BLaER1 (cell line): ENCODE measurements around the gene SMIM1.

Source experiments
- H3K27ac ChIP-seq: shearing (Covaris generic); formaldehyde crosslinking; 2 replicates; pipeline ENCODE4 v1.8.1; 2022
- H3K27me3 ChIP-seq: shearing (Covaris generic); formaldehyde crosslinking; 2 replicates; pipeline ENCODE4 v1.8.1; 2022
- H3K36me3 ChIP-seq: shearing (Covaris generic); formaldehyde crosslinking; 2 replicates; pipeline ENCODE4 v1.8.1; 2022
- H3K4me1 ChIP-seq: shearing (Covaris generic); formaldehyde crosslinking; 2 replicates; pipeline ENCODE4 v1.8.1; 2022
- H3K4me2 ChIP-seq: shearing (Covaris generic); formaldehyde crosslinking; 2 replicates; pipeline ENCODE4 v1.8.1; 2022
- H3K4me3 ChIP-seq: shearing (Covaris generic); formaldehyde crosslinking; 2 replicates; pipeline ENCODE4 v1.8.1; 2022
- H3K9ac ChIP-seq: shearing (Covaris generic); formaldehyde crosslinking; 2 replicates; pipeline ENCODE4 v1.8.1; 2022
- H3K9me3 ChIP-seq: shearing (Covaris generic); formaldehyde crosslinking; 2 replicates; pipeline ENCODE4 v1.8.1; 2022
- H4K20me1 ChIP-seq: shearing (Covaris generic); formaldehyde crosslinking; 2 replicates; pipeline ENCODE4 v1.8.1; 2022
- Cebpa-rat ChIP-seq: shearing (Covaris generic); IDR thresholded peaks from 2 replicates; pipeline ENCODE4 v1.8.1; 2022

SMIM1 gene

DNA sequence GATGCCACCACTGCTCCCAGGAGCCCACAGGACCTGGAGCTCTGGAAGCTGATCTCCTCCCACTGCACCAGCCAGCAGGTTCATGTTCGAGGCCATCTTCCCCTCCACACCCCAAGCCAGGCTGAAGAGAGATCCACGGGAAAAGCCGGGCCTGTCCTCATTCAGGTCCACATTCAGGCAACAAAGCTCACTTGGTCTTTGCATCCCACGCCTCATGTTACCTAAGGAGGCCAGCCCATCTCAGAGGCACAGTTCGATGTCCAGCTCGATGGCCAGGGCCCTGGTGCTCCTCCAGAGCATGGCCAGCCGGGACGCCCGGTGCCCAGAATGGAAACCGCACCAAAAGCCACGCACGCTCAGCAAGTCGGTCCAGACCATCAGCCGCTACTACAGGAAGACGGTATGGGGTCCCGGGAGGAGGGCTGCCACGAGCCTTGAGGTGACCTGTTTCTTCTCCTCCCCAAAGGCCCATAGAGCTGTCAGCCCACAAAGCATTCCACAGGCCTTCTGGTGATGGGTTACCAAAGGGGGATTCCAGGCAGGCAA lies 20.1 kb upstream of the SMIM1 start, which contains the start of gene CCDC27:
Gene CCDC27 (plus strand): TSS at position 51 of the 546 bp plus-strand sequence. CDS start 32 bp downstream, at position 83.
- no peaks in the 10 kb centered on the region for H3K36me3 ChIP-seq
- H4K20me1 ChIP-seq, result no peaks in the 10 kb centered on the region
- no peak within 1 kb of the TSS for H3K4me2 ChIP-seq
- H3K4me3 ChIP-seq, result no peak within 1 kb of the TSS
- TF ChIP-seq Cebpa-rat, result no peak
- H3K9ac ChIP-seq, result no peak within 1 kb of the TSS
- peaks cover 16% of the 10 kb centered on the region for H3K4me1 ChIP-seq
- no peaks in the 10 kb centered on the region for H3K27me3 ChIP-seq
- no peak within 1 kb of the TSS for H3K27ac ChIP-seq
- no peaks in the 10 kb centered on the region for H3K9me3 ChIP-seq

DNA sequence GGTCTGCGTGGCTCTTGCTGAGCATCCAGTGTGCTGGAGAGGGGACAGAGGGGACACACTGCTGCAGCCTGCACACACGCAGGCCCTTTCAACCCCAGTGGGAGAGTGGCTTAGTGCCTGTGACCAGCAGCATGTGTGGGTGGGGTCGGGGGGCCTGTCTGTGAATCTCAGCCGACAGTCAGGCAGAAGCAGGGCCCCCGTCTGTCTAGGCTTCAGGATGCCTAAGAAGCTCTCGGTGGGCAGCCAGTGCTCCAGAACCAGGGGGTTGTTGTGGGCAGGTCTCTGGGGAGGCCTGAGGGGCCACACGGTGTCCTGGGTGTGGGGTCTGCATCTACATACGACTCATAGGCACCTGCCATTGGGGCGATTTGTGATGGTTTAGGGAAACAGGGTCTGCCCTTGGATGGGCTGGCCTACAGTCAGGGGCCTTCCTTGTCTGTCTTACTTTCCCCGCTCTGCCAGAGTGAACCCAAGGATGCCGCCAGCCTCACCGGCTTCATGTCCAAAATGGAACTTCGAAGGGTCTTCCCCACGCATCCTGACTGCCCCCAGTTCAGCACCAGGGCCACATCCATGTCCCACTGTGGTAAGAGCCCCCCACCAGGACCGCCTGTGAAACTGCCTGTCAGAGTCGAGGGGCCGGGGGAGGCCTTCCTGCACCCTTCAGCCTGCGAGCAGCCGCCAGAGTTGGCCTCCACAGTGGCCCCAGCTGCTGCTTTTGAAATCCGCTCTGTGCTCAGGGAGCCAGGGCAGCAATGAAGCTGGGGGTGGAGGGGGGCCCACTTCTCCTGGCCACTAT lies 18.7 kb upstream of the SMIM1 start:
- Histone ChIP-seq H3K27me3 (no peaks in the 10 kb centered on the region), H3K4me3 (no peak overlapping the region), H3K4me2 (no peak overlapping the region), H3K9me3 (no peaks in the 10 kb centered on the region), H3K36me3 (no peaks in the 10 kb centered on the region), H4K20me1 (no peaks in the 10 kb centered on the region), H3K4me1 (peaks cover 8% of the 10 kb centered on the region), H3K9ac (no peak overlapping the region), H3K27ac (no peak overlapping the region)
- no peak for TF ChIP-seq Cebpa-rat

DNA sequence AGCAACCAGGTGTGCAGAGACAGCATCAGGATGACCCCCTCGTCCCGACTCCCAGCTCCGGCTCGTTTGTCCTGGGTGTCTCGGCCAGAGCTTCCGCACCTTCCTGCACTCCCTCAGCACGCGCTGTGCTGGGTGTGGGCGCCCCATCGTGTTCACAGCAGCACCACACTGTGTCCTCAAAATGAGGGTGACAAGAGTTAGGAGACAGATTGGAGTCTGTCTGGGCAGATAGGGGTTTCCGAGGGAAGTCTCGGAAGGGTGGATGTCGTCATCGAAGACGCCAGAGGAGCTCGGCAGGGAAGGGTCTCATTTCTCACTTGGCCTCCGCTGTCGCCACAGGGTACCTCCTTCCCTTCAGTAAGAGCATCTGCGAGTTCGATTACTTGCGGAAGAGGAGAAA lies 16.2 kb upstream of the SMIM1 start:
- H3K4me3 ChIP-seq, result no peak overlapping the region
- no peak overlapping the region for H3K27ac ChIP-seq

DNA sequence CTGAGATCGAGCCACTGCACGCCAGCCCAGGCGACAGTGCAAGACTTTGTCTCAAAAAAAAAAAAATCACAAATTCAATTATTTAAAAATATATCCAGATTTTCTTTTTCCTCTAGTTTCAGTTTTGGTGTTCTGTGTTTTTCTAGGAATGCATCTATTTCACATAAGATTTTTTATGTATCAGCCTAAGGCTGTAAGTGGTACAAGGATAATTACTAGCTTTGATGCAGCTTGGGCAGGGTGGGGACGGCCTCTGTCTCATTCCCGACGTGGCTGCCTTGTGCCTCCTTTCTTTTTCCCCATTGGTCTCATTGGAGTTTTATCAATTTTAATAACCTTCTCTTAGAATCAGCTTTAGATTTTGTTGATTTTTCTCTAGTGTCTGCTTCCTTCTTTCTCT lies 13.4 kb upstream of the SMIM1 start:
- Histone ChIP-seq H3K4me3 (no peak overlapping the region), H4K20me1 (no peaks in the 10 kb centered on the region)
- no peak for TF ChIP-seq Cebpa-rat

More for the DNA sequence above, 16.2 kb upstream of the SMIM1 start:
- Histone ChIP-seq H3K4me1 (peaks cover 34% of the 10 kb centered on the region), H3K4me2 (no peak overlapping the region), H3K36me3 (no peaks in the 10 kb centered on the region), H3K9ac (no peak overlapping the region), H4K20me1 (no peaks in the 10 kb centered on the region), H3K9me3 (peaks cover 14% of the 10 kb centered on the region), H3K27me3 (no peaks in the 10 kb centered on the region)
- no peak for TF ChIP-seq Cebpa-rat

DNA sequence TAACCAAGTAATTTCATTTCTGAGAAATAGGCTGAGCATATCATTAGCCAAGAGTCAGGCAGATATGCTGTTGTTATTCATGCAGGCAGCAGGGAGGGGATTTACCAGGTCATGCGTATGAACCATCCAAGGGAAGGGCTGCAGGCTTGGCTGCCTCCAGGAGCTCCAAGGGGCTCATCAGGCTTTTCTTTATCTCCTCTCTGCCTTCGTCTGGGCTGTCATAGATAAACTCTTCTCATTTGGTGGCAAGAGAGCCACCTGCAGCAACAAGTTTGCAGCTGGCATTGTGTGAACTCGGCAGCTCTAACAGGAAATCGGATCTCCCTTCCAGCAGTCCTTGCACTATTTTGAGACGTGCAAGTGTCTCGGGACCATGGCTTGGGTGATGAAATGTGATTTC lies 12.8 kb upstream of the SMIM1 start:
- Histone ChIP-seq H3K9me3 (peaks cover 14% of the 10 kb centered on the region), H3K9ac (no peak overlapping the region), H3K4me3 (no peak overlapping the region), H3K4me1 (peaks cover 32% of the 10 kb centered on the region), H3K36me3 (no peaks in the 10 kb centered on the region), H4K20me1 (no peaks in the 10 kb centered on the region), H3K4me2 (peak overlapping the region; percentile 59), H3K27ac (peak overlapping the region; percentile 51; the same call in 1 of the 2 replicates), H3K27me3 (no peaks in the 10 kb centered on the region)
- TF ChIP-seq Cebpa-rat, result no peak

More for the DNA sequence above, 13.4 kb upstream of the SMIM1 start:
- H3K4me2 ChIP-seq, result peak overlapping the region; percentile 59
- H3K27me3 ChIP-seq, result no peaks in the 10 kb centered on the region
- H3K9me3 ChIP-seq, result peaks cover 14% of the 10 kb centered on the region
- H3K36me3 ChIP-seq, result no peaks in the 10 kb centered on the region
- peak overlapping the region; percentile 11; the same call in 1 of the 2 replicates for H3K27ac ChIP-seq
- H3K9ac ChIP-seq, result no peak overlapping the region
- peaks cover 36% of the 10 kb centered on the region for H3K4me1 ChIP-seq

DNA sequence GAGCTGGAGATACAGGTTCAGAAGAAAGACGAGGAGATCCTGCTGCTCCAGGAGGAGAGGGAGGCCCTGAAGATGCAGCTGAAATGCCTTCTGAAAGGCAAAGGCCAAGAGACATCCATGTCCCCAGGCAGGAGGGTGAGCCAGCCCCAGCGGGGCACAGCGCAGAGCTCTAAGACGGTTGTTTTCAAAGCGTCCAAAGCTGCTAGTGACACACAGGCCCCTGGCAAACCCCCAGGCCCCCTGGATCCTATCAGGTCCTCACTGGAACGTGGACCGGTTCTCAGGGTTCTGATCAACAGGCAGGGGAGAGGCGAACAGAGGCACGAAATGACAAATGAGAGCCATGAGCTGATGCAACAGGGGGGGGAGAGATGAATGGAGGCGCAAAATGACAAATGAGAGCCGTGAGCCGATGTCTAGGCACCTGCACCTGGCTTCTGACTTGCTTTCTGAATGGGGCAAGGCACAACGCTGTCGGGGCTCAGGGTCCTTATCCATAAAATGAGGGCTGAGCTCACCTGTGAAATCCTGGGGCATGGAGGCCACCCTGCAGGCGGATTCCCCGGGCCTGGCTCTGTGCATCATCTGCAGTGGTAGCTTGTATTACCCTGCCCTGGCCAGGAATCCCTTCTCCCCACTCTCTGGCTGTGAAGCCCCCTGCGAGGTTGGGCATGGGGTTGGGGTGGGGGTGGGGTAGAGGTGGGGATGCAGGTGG lies 11.1 kb upstream of the SMIM1 start:
- peaks cover 5% of the 10 kb centered on the region; the same call in 1 of the 2 replicates for H3K27me3 ChIP-seq
- H3K4me3 ChIP-seq, result no peak overlapping the region
- no peak overlapping the region for H3K4me2 ChIP-seq
- H3K9me3 ChIP-seq, result peaks cover 14% of the 10 kb centered on the region
- no peak for TF ChIP-seq Cebpa-rat
- H3K36me3 ChIP-seq, result no peaks in the 10 kb centered on the region
- H3K9ac ChIP-seq, result no peak overlapping the region
- H3K4me1 ChIP-seq, result peaks cover 32% of the 10 kb centered on the region
- H3K27ac ChIP-seq, result peak overlapping the region; percentile 51
- no peaks in the 10 kb centered on the region for H4K20me1 ChIP-seq

DNA sequence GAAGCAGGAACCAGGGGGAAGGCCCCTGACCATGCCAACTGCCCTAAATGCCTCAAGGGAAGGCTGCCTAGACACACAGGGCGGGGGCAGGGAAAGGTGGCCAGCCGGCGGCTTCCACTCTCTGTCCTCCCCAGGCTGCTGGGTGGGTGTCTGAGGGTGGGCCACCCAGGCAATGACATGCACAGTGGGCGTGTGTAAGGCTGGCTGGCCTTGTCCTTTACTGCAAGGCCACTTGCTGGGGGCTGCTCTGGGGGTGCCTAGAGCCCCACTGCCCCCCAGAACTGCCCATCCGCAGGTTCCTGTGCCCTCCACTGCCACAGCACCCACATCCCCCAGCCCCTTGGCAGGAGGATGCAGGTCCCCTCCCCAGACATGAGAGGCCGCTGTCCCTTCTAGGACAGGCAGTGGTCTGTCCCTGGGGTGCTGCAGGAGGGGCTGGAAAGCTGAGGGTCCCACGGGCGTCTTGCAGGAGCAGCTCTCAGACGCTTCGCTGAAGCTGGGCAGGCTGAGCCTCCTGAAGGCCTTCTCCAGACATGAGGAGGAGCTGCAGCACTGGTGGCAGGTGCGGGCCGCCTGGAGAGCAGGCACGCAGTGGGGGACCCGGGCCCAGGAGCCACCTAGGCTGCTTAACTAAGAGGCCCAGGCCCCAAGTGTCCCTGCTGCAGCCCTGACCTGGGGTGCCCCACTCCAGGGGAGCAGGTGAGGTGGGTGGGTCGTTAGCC lies 10.2 kb upstream of the SMIM1 start:
- no peaks in the 10 kb centered on the region for H3K36me3 ChIP-seq
- peaks cover 32% of the 10 kb centered on the region for H3K4me1 ChIP-seq
- peaks cover 5% of the 10 kb centered on the region; the same call in 1 of the 2 replicates for H3K27me3 ChIP-seq
- TF ChIP-seq Cebpa-rat, result no peak
- no peaks in the 10 kb centered on the region for H4K20me1 ChIP-seq
- no peak overlapping the region for H3K27ac ChIP-seq
- peaks cover 14% of the 10 kb centered on the region for H3K9me3 ChIP-seq
- H3K9ac ChIP-seq, result no peak overlapping the region
- H3K4me3 ChIP-seq, result no peak overlapping the region
- H3K4me2 ChIP-seq, result peak overlapping the region; percentile 7; the same call in 1 of the 2 replicates

DNA sequence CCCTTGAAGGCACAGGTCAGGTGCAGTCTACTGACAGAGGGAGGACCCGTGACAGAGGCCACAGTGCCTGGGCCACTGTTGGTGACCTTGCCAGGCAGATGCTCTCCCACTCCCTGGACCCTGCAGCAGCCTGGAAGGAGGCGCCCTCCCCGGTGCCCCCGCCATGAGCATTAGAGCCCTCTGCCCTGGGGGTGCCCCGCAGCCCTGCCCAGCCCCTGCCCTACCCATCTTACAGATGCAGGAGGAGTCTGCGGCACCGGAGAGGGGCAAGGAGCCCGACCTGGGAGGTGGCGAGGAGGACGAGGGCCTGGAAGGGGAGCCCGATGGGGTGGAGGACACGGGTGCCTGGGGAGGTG lies 9.7 kb upstream of the SMIM1 start:
- Histone ChIP-seq H3K4me1 (peaks cover 32% of the 10 kb centered on the region), H3K36me3 (no peaks in the 10 kb centered on the region), H3K9ac (no peak overlapping the region), H3K4me2 (peak overlapping the region; percentile 7; the same call in 1 of the 2 replicates), H3K9me3 (peaks cover 14% of the 10 kb centered on the region), H3K27ac (no peak overlapping the region), H3K27me3 (peaks cover 5% of the 10 kb centered on the region; the same call in 1 of the 2 replicates), H3K4me3 (no peak overlapping the region), H4K20me1 (no peaks in the 10 kb centered on the region)
- no peak for TF ChIP-seq Cebpa-rat

DNA sequence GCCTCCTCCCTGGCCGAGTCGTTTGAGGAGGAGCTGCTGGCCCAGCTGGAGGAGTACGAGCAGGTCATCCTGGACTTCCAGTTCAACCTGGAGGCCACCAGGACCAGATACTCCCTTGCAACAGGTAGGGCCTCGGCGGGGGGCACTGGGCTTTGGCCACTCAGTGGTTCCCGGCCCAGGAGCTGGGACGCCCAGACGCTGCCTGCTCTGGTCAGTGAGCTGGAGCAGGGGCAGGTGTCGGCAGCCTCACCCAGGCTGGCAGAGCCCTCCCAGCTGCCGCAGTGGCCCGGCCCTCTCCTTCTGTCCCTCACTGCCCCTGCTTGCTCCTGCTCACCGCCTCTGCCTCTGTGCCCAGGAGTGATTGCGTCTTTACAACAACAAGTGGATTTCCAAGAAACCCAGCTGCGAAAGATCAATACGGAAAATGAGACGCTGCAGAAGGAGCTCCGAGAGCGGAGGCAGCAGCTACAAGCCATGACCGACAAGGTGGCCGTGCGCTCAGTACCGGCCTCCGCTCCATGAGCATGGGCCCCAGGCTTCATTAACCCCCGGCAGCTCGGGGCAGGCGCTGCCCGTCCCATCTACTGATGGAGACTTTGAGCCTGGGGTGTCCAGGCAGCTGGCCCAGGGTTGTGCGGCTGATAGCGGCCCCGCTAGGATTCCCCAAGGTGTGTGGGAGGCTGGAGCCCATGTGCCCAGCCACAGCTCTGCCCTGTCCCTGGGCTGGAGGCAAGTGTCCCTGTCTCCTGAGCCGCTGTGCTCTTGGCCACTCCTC lies 9.0 kb upstream of the SMIM1 start:
- H3K9ac ChIP-seq, result no peak overlapping the region
- no peaks in the 10 kb centered on the region for H4K20me1 ChIP-seq
- H3K4me2 ChIP-seq, result no peak overlapping the region
- H3K27me3 ChIP-seq, result peaks cover 5% of the 10 kb centered on the region; the same call in 1 of the 2 replicates
- no peak for TF ChIP-seq Cebpa-rat
- H3K36me3 ChIP-seq, result no peaks in the 10 kb centered on the region
- peaks cover 14% of the 10 kb centered on the region for H3K9me3 ChIP-seq
- H3K4me3 ChIP-seq, result no peak overlapping the region
- H3K4me1 ChIP-seq, result peaks cover 37% of the 10 kb centered on the region
- H3K27ac ChIP-seq, result no peak overlapping the region
